ENCODE data around the gene MRTFB.
A peak's percentile ranks its signal among the peaks of the same experiment; 100 is the strongest.
"Not testable (repeated sequence)": the region's sequence is repeated elsewhere in the genome, so short reads cannot be mapped to it uniquely, and the experiment has no call there.

The MRTFB gene

GRCh38 chr16:14070877-14071575 is at the start of gene MRTFB:
MRTFB (plus strand) TSS chr16:14071319; CDS start chr16:14140607, 69,288 bp downstream.
- peak; percentile 75 for DNase-seq

- DNase-seq = not testable (repeated sequence)
Observed at GRCh38 chr16:14023526-14023925, 47.6 kb upstream of the MRTFB start.

- DNase-seq = no peak
Observed at GRCh38 chr16:14024283-14024682, 46.8 kb upstream of the MRTFB start.

- DNase-seq = no peak
Observed at GRCh38 chr16:14026572-14027285, 44.4 kb upstream of the MRTFB start.

GRCh38 chr16:14028202-14028601 is 42.9 kb upstream of the MRTFB start:
- no peak for DNase-seq

- no peak for DNase-seq
Observed at GRCh38 chr16:14029658-14030057, 41.5 kb upstream of the MRTFB start.

- no peak for DNase-seq
Observed at GRCh38 chr16:14035092-14035491, 36.0 kb upstream of the MRTFB start.

GRCh38 chr16:14036889-14037288 is 34.2 kb upstream of the MRTFB start:
- no peak for DNase-seq

GRCh38 chr16:14037960-14038359 is 33.2 kb upstream of the MRTFB start:
- no peak for DNase-seq

GRCh38 chr16:14041164-14041563 is 30.0 kb upstream of the MRTFB start:
- no peak for DNase-seq

- DNase-seq = no peak
Observed at GRCh38 chr16:14042706-14043105, 28.4 kb upstream of the MRTFB start.

GRCh38 chr16:14043278-14043677 is 27.8 kb upstream of the MRTFB start:
- no peak for DNase-seq

- DNase-seq = no peak
Observed at GRCh38 chr16:14043793-14044192, 27.3 kb upstream of the MRTFB start.

- DNase-seq = not testable (repeated sequence)
Observed at GRCh38 chr16:14047121-14047859, 23.8 kb upstream of the MRTFB start.

- no peak for DNase-seq
Observed at GRCh38 chr16:14050291-14051027, 20.7 kb upstream of the MRTFB start.

- no peak for DNase-seq
Observed at GRCh38 chr16:14051103-14051729, 19.9 kb upstream of the MRTFB start.

GRCh38 chr16:14056970-14057369 is 14.1 kb upstream of the MRTFB start:
- no peak for DNase-seq

- no peak for DNase-seq
Observed at GRCh38 chr16:14057878-14058382, 13.2 kb upstream of the MRTFB start.

- no peak for DNase-seq
Observed at GRCh38 chr16:14061732-14062259, 9.3 kb upstream of the MRTFB start.

- no peak for DNase-seq
Observed at GRCh38 chr16:14062261-14062660, 8.9 kb upstream of the MRTFB start.

- no peak for DNase-seq
Observed at GRCh38 chr16:14063618-14064581, 7.2 kb upstream of the MRTFB start.
